Smooth muscle cell (in vitro differentiated cells): Measurements from ENCODE around the gene HTATIP2. TPM values are rescaled to one million over a fixed set of nuclear protein-coding genes. Genes with fewer than 3 reads are reported as not detected.
"Not testable (repeated sequence)": the region's sequence is repeated elsewhere in the genome, so short reads cannot be mapped to it uniquely, and the experiment has no call there.

Experiments used
- DNase-seq: peaks from one replicate; lab custom pipeline; 2025; ENCODE audit not compliant: unreplicated experiment; lab: John Stamatoyannopoulos, UW
- H2AFZ ChIP-seq: fragments of 200-600 bp; sonication (generic); 2 replicates; pipeline ENCODE4 v1.6.0; 2016; ENCODE audit warnings: antibody characterized with exemption, low read depth, mild to moderate bottlenecking
- H3F3A ChIP-seq: fragments of 200-600 bp; sonication (generic); 2 replicates; pipeline ENCODE4 v1.6.0; 2017; ENCODE audit warnings: antibody characterized with exemption, low read depth
- H3K27ac ChIP-seq: fragments of 200-600 bp; sonication (generic); 2 replicates; pipeline ENCODE4 v1.5.1; 2016; ENCODE audit warnings: low read depth, mild to moderate bottlenecking
- H3K27me3 ChIP-seq: fragments of 200-600 bp; sonication (generic); 2 replicates; pipeline ENCODE4 v1.6.1; 2016; ENCODE audit warnings: low read depth, mild to moderate bottlenecking
- H3K36me3 ChIP-seq: fragments of 200-600 bp; sonication (generic); 2 replicates; pipeline ENCODE4 v1.5.1; 2016; ENCODE audit warnings: low read depth
- H3K4me1 ChIP-seq: fragments of 200-600 bp; sonication (generic); 2 replicates; pipeline ENCODE4 v1.5.1; 2016; ENCODE audit warnings: low read depth
- H3K4me2 ChIP-seq: fragments of 200-600 bp; sonication (generic); 2 replicates; pipeline ENCODE4 v1.6.0; 2016; ENCODE audit warnings: mild to moderate bottlenecking
- H3K4me3 ChIP-seq: fragments of 200-600 bp; sonication (generic); 2 replicates; pipeline ENCODE4 v1.5.1; 2016; ENCODE audit warnings: mild to moderate bottlenecking
- H3K79me2 ChIP-seq: fragments of 200-600 bp; sonication (generic); 2 replicates; pipeline ENCODE4 v1.6.0; 2016; ENCODE audit warnings: low read depth, mild to moderate bottlenecking
- H3K9ac ChIP-seq: fragments of 200-600 bp; sonication (generic); 2 replicates; pipeline ENCODE4 v1.6.0; 2016; ENCODE audit warnings: low read depth
- H3K9me3 ChIP-seq: fragments of 200-600 bp; sonication (generic); replicated peaks from 2 replicates; pipeline ENCODE4 v1.5.1; 2016; ENCODE audit warnings: low read depth
- H4K20me1 ChIP-seq: fragments of 200-600 bp; sonication (generic); 2 replicates; pipeline ENCODE4 v1.6.0; 2016; ENCODE audit warnings: low read depth
- WGBS: methylation state at CpG from one replicate; pipeline ENCODE4 v1.1.7; 2016; ENCODE audit warnings: low lambda C conversion rate; 5-methylcytosine and 5-hydroxymethylcytosine counted together
- polyA plus RNA-seq: library from polyadenylated mRNA; unstranded; fragments of >200 nt; fragmentation: Nextera tagmentation; extraction: Ambion mirVana; gene quantifications from 2 replicates; pipeline ENCODE4 v1.2.1, GENCODE V29; 2016
- total RNA-seq: library from RNA; depleted of rRNA; stranded (reverse); fragments of >200 nt; gene quantifications from 2 replicates; pipeline ENCODE4 v1.2.3, GENCODE V29; 2014
- TF ChIP-seq, protein P1 (sequence below): fragments of 200-600 bp; sonication (generic); IDR thresholded peaks from 2 replicates; pipeline ENCODE4 v1.5.1; 2017; ENCODE audit warnings: borderline replicate concordance, mild to moderate bottlenecking, antibody characterized with exemption; ENCODE audit not compliant: insufficient read depth, poor library complexity, severe bottlenecking

The HTATIP2 gene
- total and polyA plus RNA-seq, 2 experiments from 2014 or later = 34.1 to 38.4 TPM

DNA sequence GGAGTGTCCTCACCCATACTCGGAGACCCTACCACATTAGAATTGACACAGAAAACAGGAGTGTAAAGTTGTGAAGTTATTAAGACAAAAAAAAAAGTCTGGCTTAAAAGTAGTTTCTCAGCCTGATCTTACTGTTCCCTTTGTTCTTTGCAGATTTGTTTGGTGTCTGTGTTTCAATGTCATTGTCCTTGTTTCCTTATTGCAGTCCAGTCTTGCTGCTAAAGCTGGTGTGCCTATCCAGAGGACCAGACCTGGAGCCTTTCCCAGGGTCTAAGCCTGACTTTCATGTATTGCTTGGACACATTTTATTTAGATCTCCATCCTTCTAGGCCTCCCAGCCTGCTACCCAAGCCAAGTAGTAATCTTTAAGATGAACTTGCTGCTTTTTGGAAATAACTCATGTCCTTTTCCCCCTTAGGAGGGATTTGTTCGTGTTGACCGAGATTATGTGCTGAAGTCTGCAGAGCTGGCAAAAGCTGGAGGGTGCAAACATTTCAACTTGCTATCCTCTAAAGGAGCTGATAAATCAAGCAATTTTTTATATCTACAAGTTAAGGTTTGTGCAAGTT, 12.7 kb downstream of the HTATIP2 start:
- Histone ChIP-seq H3K9ac (no peak overlapping the region), H3F3A (no peaks in the 10 kb centered on the region), H2AFZ (no peak overlapping the region), H3K9me3 (no peaks in the 10 kb centered on the region), H3K79me2 (no peaks in the 10 kb centered on the region), H3K36me3 (no peaks in the 10 kb centered on the region), H3K27ac (no peak overlapping the region), H4K20me1 (no peaks in the 10 kb centered on the region), H3K4me3 (no peak overlapping the region), H3K4me2 (no peak overlapping the region), H3K4me1 (no peaks in the 10 kb centered on the region), H3K27me3 (no peaks in the 10 kb centered on the region)
- TF ChIP-seq, protein P1, sequence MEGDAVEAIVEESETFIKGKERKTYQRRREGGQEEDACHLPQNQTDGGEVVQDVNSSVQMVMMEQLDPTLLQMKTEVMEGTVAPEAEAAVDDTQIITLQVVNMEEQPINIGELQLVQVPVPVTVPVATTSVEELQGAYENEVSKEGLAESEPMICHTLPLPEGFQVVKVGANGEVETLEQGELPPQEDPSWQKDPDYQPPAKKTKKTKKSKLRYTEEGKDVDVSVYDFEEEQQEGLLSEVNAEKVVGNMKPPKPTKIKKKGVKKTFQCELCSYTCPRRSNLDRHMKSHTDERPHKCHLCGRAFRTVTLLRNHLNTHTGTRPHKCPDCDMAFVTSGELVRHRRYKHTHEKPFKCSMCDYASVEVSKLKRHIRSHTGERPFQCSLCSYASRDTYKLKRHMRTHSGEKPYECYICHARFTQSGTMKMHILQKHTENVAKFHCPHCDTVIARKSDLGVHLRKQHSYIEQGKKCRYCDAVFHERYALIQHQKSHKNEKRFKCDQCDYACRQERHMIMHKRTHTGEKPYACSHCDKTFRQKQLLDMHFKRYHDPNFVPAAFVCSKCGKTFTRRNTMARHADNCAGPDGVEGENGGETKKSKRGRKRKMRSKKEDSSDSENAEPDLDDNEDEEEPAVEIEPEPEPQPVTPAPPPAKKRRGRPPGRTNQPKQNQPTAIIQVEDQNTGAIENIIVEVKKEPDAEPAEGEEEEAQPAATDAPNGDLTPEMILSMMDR = no peak
- 95% methylated on average over 3 of the region's 3 CpGs for WGBS
- no peak for DNase-seq

DNA sequence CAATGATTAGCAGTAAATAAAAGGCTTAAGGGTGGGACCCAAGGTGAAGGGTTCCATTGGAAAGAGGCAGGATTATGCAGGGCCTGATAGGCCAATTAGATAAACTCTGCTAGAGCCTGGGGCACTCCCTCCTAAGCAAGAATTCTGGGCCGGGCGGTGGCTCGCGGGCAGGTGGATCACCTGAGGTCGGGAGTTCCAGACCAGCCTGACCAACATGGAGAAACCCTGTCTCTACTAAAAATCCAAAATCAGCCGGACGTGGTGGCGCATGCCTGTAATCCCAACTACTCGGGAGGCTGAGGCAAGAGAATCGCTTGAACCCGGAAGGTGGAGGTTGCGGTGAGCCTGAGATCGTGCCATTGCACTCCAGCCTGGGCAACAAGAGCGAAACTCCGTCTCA, 22.5 kb downstream of the HTATIP2 start:
- H3K4me1 ChIP-seq = peaks cover 14% of the 10 kb centered on the region
- not testable (repeated sequence) for H3K27ac ChIP-seq, H3K4me3 ChIP-seq, H2AFZ ChIP-seq, H3K27me3 ChIP-seq, H3K4me2 ChIP-seq, H3K36me3 ChIP-seq, DNase-seq, H4K20me1 ChIP-seq, H3K9me3 ChIP-seq, H3F3A ChIP-seq, H3K9ac ChIP-seq, H3K79me2 ChIP-seq
- WGBS = 83% methylated on average over 15 of the region's 15 CpGs

DNA sequence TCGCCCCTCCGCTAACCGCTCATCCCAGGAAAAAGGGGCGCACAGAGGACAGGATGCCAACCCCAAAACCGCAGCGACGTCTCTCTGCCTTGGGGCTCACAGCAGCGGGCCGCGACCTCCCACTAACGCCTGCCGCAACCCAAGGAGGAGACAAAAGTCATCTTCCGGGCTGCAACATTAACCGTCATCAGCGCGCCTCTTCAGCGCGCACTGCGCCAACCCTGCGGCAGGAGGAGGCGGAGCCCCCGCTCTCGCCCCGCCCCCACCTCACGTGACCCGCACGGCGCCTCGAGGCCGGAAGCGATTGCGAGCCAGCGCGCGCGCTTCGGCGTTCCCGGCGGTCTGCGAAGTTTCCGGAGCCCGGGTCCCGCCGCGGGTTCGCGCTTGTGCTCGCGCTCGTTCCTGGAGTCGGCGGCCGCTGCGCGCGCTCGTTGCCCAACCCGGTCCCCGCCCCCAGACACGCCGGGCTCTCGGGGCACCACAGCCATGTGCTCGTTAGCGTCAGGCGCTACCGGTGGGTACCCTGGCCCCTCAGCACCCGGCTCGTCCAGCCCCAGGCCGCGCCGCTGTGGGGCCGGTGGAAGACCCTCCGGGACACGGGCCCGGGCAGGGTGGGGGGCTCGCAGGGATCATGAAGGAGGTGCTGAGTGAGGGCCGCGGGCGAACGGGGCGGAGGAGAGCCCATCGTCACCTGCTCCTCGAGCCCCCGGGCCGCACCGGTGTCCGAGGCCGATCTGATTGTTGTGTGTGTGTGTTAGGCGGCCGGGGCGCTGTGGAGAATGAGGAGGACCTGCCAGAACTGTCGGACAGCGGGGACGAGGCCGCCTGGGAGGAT, 24.0 kb downstream of the HTATIP2 start, which contains the start of gene PRMT3:
TSS of gene PRMT3 (plus strand) at position 456 of the 835 bp plus-strand sequence. CDS start at position 487, 31 bp downstream.
- Histone ChIP-seq H3K36me3 (no peaks in the 10 kb centered on the region), H3K9ac (peak within 1 kb of the TSS; percentile 87), H3F3A (no peaks in the 10 kb centered on the region), H3K4me3 (peak within 1 kb of the TSS; percentile 92), H3K9me3 (no peaks in the 10 kb centered on the region), H4K20me1 (no peaks in the 10 kb centered on the region), H3K27me3 (no peaks in the 10 kb centered on the region), H3K4me2 (peak within 1 kb of the TSS; percentile 99), H2AFZ (peak within 1 kb of the TSS; percentile 98), H3K27ac (peak within 1 kb of the TSS; percentile 69), H3K79me2 (peaks cover 7% of the 10 kb centered on the region), H3K4me1 (peaks cover 14% of the 10 kb centered on the region)
- TF ChIP-seq, protein P1 = peak; percentile 99
- peak; percentile 90 for DNase-seq
- WGBS = under 1% methylated on average over 87 of the region's 96 CpGs
